Skeletal muscle satellite cell (primary cell): ENCODE measurements around the gene CDC42BPA.

ENCODE experiments used
- H3K27me3 ChIP-seq: 2 replicates; pipeline ENCODE4 v1.7.0; 2013; ENCODE audit warnings: low read length; ENCODE audit not compliant: control insufficient read depth, insufficient read depth
- H3K36me3 ChIP-seq: 2 replicates; pipeline ENCODE4 v1.7.0; 2013; ENCODE audit warnings: mild to moderate bottlenecking, control low read depth, low read length; ENCODE audit not compliant: insufficient read depth
- H3K4me1 ChIP-seq: 2 replicates; pipeline ENCODE4 v1.7.0; 2013; ENCODE audit warnings: low read length; ENCODE audit not compliant: control insufficient read depth, insufficient read depth
- H3K4me2 ChIP-seq: 2 replicates; pipeline ENCODE4 v1.7.0; 2013; ENCODE audit warnings: mild to moderate bottlenecking, low read length
- H3K4me3 ChIP-seq: 2 replicates; pipeline ENCODE4 v1.7.0; 2013; ENCODE audit warnings: low read length
- H3K9ac ChIP-seq: 2 replicates; pipeline ENCODE4 v1.7.0; 2013; ENCODE audit warnings: mild to moderate bottlenecking, low read depth, low read length, moderate library complexity
- H3K9me3 ChIP-seq: replicated peaks from 2 replicates; pipeline ENCODE4 v1.7.0; 2013; ENCODE audit warnings: mild to moderate bottlenecking, control low read depth, low read length

CDC42BPA gene

DNA sequence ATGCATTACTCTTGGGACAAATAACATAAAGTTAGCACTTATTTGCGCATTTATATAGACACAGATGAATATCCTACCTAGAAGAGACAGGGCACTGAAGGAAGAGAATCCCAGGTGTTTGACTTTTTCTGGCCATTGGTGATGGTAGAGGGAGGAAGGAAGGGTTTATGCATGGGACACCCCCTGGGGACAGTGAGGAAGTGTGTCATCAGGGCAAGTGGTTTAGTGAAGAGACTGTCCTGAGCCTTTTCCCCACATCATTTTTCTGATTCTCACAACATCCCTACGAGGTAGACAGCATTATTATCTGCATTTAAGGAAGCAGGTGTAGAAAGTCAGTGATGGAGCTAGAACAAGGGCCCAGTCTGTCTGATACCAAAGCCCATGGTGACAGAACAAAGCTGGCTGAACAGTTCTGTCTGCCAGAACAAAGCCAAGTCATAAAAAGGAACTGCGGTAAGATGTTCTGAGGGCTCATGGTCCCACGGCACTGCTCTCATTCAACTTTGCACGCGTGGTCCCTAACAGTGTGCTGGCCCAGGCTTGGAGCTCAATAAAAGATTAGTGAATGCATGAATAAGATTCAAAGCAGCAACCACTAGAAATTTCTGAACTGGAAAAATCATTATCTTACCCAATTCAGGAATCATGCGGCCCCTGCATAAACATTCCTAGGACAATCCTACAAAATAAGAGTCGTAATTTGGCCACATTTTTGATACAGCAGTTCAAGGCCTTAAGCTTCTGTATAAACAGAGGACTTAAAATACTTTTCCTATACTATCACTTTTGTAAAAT lies 12.2 kb upstream of the CDC42BPA start:
- no peaks in the 10 kb centered on the region for H3K36me3 ChIP-seq
- H3K4me2 ChIP-seq: no peak overlapping the region
- no peaks in the 10 kb centered on the region for H3K9me3 ChIP-seq
- H3K9ac ChIP-seq: no peak overlapping the region
- no peak overlapping the region for H3K4me3 ChIP-seq
- peaks cover 5% of the 10 kb centered on the region for H3K4me1 ChIP-seq
- H3K27me3 ChIP-seq: no peaks in the 10 kb centered on the region

DNA sequence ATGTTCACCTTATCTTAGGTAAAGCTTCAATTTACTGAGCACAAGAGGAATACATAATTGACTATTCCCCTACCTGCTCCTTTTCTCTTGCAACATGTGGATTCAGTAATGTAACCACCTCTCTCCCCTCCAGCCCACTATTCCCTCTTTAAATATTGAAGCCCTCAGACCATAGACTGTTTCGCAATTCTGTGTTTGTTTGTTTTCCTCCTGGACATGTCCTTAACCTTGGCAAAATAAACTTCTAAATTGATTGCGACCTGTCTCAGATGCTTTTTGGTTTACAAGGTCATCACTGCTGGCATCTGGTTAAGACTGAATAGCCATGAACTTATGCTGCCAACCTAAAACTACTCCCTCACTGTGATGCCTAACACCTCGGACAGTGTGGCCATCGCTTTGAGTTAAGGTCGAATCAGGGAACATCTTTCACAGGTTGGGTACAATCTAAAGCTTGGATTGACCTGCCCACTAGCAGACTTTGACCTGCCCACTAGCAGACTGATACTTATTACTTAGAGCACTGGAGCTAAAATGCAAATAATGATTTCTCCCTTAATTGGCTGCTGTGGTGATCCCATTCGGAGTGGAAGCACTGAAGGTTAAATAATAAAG lies 10.2 kb upstream of the CDC42BPA start:
- H3K4me3 ChIP-seq: no peak overlapping the region
- H3K36me3 ChIP-seq: no peaks in the 10 kb centered on the region
- H3K4me2 ChIP-seq: no peak overlapping the region
- no peak overlapping the region for H3K9ac ChIP-seq
- peaks cover 5% of the 10 kb centered on the region for H3K4me1 ChIP-seq
- no peaks in the 10 kb centered on the region for H3K27me3 ChIP-seq
- H3K9me3 ChIP-seq: no peaks in the 10 kb centered on the region

GRCh38 chr1:227325156-227325555 lies 6.9 kb upstream of the CDC42BPA start:
- no peaks in the 10 kb centered on the region for H3K36me3 ChIP-seq
- H3K9me3 ChIP-seq: no peaks in the 10 kb centered on the region

GRCh38 chr1:227323967-227324268 lies 5.6 kb upstream of the CDC42BPA start:
- Histone ChIP-seq H3K27me3 (no peaks in the 10 kb centered on the region), H3K4me2 (no peak overlapping the region), H3K9ac (no peak overlapping the region), H3K9me3 (no peaks in the 10 kb centered on the region), H3K4me3 (no peak overlapping the region), H3K36me3 (no peaks in the 10 kb centered on the region), H3K4me1 (peaks cover 3% of the 10 kb centered on the region)

More at GRCh38 chr1:227325156-227325555, 6.9 kb upstream of the CDC42BPA start:
- no peak overlapping the region for H3K4me2 ChIP-seq
- H3K27me3 ChIP-seq: no peaks in the 10 kb centered on the region
- H3K4me1 ChIP-seq: no peaks in the 10 kb centered on the region
- H3K4me3 ChIP-seq: no peak overlapping the region
- no peak overlapping the region for H3K9ac ChIP-seq

GRCh38 chr1:227323171-227323966 lies 5.1 kb upstream of the CDC42BPA start:
- H3K9me3 ChIP-seq: no peaks in the 10 kb centered on the region
- H3K36me3 ChIP-seq: no peaks in the 10 kb centered on the region
- H3K27me3 ChIP-seq: no peaks in the 10 kb centered on the region
- no peak overlapping the region for H3K4me3 ChIP-seq
- no peak overlapping the region for H3K4me2 ChIP-seq
- peaks cover 6% of the 10 kb centered on the region for H3K4me1 ChIP-seq
- no peak overlapping the region for H3K9ac ChIP-seq

DNA sequence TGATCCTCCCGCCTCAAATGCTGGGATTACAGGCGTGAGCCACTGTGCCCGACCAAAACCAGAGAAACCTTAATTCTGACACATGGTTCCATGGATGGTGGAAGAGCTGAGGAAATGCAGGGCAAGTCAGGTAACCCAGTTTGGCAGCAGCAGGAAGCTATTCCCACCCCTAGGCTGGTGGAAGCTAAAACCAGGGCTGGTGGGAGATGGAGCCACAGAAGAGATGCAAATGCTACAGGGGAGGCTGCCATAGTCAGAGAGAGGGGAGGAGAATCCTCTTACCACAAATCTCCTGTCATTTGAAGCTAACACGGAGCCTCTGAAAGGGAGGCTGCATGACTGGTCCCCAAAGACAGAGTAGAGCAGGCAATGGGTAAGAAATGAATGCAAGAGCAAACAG lies 4.1 kb upstream of the CDC42BPA start:
- H3K27me3 ChIP-seq: no peaks in the 10 kb centered on the region
- H3K4me1 ChIP-seq: peaks cover 6% of the 10 kb centered on the region
- no peaks in the 10 kb centered on the region for H3K9me3 ChIP-seq
- no peaks in the 10 kb centered on the region for H3K36me3 ChIP-seq
- H3K9ac ChIP-seq: no peak overlapping the region
- H3K4me2 ChIP-seq: no peak overlapping the region
- H3K4me3 ChIP-seq: no peak overlapping the region

- H3K36me3 ChIP-seq: no peaks in the 10 kb centered on the region
Measured at GRCh38 chr1:227321035-227321434, 2.7 kb upstream of the CDC42BPA start.

GRCh38 chr1:227320476-227320875 lies 2.2 kb upstream of the CDC42BPA start:
- Histone ChIP-seq H3K9me3 (no peaks in the 10 kb centered on the region), H3K36me3 (no peaks in the 10 kb centered on the region), H3K4me3 (no peak overlapping the region), H3K4me2 (no peak overlapping the region), H3K9ac (no peak overlapping the region), H3K4me1 (peaks cover 6% of the 10 kb centered on the region), H3K27me3 (no peaks in the 10 kb centered on the region)

More at GRCh38 chr1:227321035-227321434, 2.7 kb upstream of the CDC42BPA start:
- Histone ChIP-seq H3K9me3 (no peaks in the 10 kb centered on the region), H3K4me2 (no peak overlapping the region), H3K4me3 (no peak overlapping the region), H3K27me3 (no peaks in the 10 kb centered on the region), H3K9ac (no peak overlapping the region), H3K4me1 (peaks cover 6% of the 10 kb centered on the region)

DNA sequence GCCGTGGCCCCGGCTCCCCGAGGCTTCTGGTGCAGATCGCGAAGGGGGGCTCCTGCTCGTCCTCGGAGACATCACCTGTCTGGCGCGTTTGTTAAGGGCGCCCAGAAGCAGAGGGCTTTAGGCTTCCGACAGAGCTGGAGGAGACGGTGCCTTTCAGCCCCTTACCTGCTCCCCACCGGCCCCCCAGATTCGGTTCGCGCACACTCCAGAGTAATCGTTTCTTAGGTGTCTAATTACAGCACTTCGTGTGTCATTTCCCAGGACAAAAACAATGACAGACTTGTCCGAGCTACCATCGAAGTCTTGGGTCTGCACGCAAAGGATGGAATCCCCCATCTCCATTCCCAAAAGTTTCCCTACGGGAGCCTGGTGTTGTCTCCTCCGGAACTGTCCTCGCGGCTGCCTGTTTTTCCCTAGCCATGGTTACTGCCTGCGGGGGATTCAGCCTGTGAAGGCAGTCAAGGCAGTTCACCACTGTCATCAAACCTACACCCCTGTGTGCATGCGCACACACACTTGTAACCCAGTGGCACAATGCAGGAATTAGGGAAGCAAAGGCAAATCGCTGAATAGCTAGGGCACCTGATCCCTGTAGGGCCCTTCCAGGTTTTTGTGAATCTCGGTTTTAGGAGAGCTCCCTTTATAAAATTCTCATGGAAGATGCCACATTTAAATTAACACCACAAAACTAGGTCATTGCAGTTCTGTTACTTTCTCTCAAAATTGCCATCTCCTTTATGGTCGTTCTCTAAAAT lies 738 bp upstream of the CDC42BPA start:
- H3K4me1 ChIP-seq: peaks cover 6% of the 10 kb centered on the region

GRCh38 chr1:227317523-227318015 lies 723 bp downstream of the CDC42BPA start:
- H3K4me3 ChIP-seq: peak overlapping the region; percentile 86

More for the DNA sequence above, 738 bp upstream of the CDC42BPA start:
- Histone ChIP-seq H3K4me3 (peak overlapping the region; percentile 86), H3K4me2 (peak overlapping the region; percentile 99), H3K36me3 (no peaks in the 10 kb centered on the region), H3K9me3 (no peaks in the 10 kb centered on the region), H3K9ac (peak overlapping the region; percentile 91), H3K27me3 (no peaks in the 10 kb centered on the region)

DNA sequence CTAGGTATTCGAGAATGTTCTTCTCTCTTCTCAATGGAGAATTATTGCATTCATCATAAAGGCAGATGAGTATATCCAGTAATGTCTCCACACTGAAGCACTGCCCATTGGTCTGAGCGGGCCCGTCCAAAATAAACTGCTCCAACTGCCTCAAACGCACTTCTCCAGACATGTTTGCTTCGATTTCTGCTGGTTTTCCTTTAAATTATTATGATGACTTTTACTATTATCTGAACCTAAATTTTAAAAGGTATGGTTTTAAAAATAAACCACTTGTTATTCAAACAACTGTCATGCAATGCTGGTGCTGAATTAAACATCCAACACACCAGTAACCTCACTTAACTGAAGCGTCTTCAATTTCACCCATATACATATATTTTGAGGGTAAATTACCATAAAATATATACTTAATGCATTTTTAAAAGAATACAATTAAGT lies 1.3 kb downstream of the CDC42BPA start:
- Histone ChIP-seq H3K9ac (peak overlapping the region; percentile 91), H3K27me3 (no peaks in the 10 kb centered on the region)

More at GRCh38 chr1:227317523-227318015, 723 bp downstream of the CDC42BPA start:
- no peaks in the 10 kb centered on the region for H3K9me3 ChIP-seq
- H3K27me3 ChIP-seq: no peaks in the 10 kb centered on the region
- H3K36me3 ChIP-seq: no peaks in the 10 kb centered on the region
- peak overlapping the region; percentile 91 for H3K9ac ChIP-seq
- H3K4me1 ChIP-seq: peaks cover 13% of the 10 kb centered on the region
- H3K4me2 ChIP-seq: peak overlapping the region; percentile 99

More for the DNA sequence above, 1.3 kb downstream of the CDC42BPA start:
- Histone ChIP-seq H3K36me3 (no peaks in the 10 kb centered on the region), H3K9me3 (no peaks in the 10 kb centered on the region), H3K4me3 (peak overlapping the region; percentile 86), H3K4me1 (peaks cover 15% of the 10 kb centered on the region), H3K4me2 (peak overlapping the region; percentile 99)
